HG02642 (cell line): Measurements from ENCODE around the gene PPME1.

Experiments
- ATAC-seq: cut with Tn5 transposase; IDR thresholded peaks from one replicate; pipeline ENCODE4 v1.9.1; 2021; ENCODE audit warnings: mild to moderate bottlenecking; ENCODE audit not compliant: unreplicated experiment, poor library complexity

Gene PPME1

DNA sequence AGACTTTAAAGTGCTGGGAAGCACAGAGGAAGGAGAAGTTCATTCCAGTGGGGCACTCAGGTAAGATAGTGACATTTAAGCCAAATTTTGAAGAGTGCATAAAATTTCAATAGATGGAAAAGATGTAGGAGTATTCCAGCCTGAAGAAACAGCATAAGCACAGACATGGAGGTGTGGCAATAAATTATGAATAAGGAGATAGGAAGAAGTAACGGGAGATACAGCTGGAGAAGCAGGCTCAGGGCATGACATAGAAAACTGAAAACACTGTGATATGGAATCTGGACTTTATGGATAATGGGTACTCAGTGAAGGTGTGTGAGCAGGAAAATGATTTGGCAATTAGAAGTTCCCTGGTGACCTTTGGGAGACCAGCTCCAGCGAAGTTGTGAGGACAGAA is 107.0 kb downstream of the PPME1 start:
- no peak for ATAC-seq

GRCh38 chr11:74278721-74279161 is 107.7 kb downstream of the PPME1 start:
- no peak for ATAC-seq

GRCh38 chr11:74279256-74279655 is 108.2 kb downstream of the PPME1 start:
- no peak for ATAC-seq

DNA sequence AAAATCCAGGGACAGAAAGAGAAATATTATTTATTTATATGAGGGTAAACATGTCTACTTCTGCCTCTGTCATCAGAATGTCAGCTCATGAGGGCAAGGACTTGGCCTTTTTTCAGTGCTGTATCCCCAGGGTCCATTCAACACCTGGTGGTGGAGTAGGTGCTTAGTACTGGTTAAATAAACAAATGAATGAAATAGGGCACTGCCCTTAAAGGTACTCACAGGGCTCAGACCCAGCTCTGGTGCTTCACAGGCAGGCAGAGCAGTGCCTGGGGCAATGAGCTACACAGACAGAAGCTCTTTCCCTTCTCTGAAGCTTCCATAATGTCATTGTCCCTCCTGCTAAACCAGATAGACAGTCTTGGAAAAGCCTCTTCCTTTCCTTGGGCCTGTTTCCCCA is 109.4 kb downstream of the PPME1 start:
- ATAC-seq, result no peak

- ATAC-seq, result no peak
Observed at GRCh38 chr11:74282421-74282820, 111.3 kb downstream of the PPME1 start.

DNA sequence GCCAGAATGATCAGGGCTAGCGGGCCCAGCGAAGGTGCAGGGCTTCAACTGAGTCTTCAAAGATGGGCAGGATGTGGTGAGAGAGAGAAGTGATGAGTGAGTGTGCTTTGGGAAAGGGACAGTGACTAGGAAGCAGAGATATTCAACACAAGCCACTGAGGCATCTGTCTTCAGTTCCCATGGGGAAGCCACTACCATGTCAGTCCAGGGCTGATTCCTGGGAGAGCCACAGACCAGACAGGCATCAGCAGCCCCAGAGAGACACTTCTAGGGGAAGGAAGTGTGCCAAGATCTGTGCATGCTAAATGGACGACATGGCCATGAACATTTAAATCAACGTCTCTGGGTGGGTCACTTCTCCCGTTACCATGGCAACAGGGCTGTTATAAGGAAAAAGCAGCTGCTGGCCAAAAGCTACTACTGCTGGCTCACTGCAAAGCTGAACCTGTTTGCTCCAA is 111.9 kb downstream of the PPME1 start:
- no peak for ATAC-seq

DNA sequence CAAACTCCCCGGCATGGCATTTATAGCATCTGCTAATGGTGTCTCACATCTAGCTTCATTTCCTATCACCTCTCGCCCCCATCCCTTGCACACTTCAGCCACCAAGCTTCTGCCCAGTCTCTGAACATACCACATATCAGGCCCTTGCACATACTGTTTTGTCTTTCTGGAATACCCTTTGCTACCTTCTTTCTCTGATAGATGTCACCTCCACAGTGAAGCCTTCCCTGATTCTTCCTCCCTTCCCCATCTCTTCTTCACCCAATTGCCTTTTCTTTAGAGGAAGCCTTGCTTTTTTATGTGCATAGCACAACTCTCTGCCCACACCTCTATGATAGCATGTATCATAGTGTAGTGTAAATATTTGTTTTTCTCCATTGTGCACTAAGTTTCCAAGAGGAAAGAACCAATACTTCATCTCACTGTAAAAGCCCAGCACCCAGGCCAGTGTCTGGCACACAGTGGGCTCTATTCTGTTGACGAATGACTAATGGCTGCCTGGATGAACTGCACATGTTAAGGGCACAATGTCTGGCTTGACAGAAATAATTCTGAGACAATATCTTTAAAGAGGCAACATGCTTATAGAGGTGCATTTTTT is 112.6 kb downstream of the PPME1 start:
- ATAC-seq, result no peak

DNA sequence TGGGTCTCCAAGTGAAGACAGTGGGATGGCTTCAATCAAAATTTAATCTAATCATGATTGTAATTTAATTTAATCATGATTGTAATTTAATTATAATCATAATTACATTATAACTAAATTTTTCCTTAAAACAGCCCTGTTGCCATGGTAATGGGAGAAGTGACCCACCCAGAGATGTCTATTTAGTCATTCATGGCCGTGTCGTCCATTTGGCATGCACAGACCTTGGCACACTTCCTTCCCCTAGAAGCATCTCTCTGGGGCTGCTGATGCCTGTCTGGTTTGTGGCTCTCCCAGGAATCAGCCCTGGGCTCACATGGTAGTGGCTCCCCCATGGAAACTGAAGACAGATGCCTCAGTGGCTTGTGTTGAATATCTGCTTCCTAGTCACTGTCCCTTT is 113.4 kb downstream of the PPME1 start:
- no peak for ATAC-seq

DNA sequence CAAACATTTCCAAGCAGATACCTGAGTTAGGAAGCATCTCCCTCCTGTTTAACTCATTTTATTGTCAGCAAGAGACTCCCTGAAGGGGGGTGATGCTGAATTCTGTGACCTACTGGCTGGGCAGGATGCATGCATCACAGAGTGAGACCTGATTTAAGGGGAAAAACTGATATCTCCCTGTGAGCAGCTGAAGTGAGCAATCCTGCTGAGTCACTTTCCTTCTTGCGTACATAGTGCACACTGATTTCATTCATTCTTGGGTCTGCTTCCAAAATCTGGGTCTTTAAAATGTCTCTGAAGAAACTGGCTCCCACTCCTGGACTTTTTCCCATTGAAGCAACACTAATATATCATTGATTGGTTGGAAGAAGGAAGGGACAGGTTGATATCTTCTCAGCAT is 117.1 kb downstream of the PPME1 start:
- no peak for ATAC-seq

DNA sequence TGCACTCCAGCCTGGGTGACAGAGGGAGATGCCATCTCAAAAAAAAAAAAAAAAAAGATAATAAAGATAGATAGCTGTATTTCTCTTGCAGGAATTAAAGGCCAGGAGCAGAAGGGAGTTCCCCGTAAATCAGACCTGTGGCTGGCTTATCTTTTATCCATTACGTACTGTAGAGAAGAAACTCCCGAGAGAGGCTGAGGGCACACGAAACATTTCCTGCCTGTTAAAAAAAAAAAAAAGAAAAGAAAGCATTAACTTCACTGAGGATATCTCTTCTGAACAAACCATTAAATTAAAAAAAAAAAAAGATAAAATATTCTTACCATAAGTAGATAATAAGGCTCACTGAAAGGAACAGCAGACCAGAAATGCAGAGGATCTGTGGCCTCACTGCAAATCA is 117.8 kb downstream of the PPME1 start:
- ATAC-seq, result no peak

GRCh38 chr11:74297484-74297883 is 126.4 kb downstream of the PPME1 start:
- ATAC-seq, result no peak

DNA sequence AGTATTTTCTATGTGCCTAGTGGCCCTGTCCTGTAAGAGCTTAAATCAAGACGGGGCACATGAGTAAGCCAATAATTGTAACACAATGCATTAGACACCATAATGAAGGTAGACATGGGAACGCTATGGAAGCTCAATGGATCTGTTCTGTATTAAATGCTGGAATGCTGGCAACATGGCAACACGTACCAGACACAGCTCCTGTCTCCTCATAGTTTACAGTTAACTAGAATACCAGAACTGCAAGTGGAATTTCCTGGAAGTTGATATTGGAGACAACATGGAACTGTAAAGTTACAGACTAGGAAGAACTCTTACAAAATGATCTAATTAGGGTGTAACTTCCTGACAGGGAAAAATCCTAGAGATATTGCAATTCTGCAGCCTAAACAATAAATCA is 127.9 kb downstream of the PPME1 start:
- ATAC-seq, result no peak
